HepG2 (cell line): Measurements from ENCODE around the gene HAUS2. TPM values are rescaled to one million over a fixed set of nuclear protein-coding genes. Genes with fewer than 3 reads are reported as not detected.

ENCODE experiments used
- ATAC-seq: fragments of 200-7000 bp; cut with Tn5 transposase; 3 replicates; pipeline ENCODE4 v1.9.1; 2020; ENCODE audit warnings: mild to moderate bottlenecking, moderate library complexity
- BruUV-seq: library from RNA; stranded (reverse); fragments of 400-500 nt; replicated peaks from 2 replicates; lab custom pipeline; 2021; lab: Mats Ljungman, UMichigan
- CTCF ChIA-PET: fragments of 300-600 bp; formaldehyde crosslinking; extraction: SDS; loops from one replicate; lab custom pipeline; 2021; ENCODE audit warnings: low total read pairs, inconsistent platforms, low intra/inter-chr PET ratio; lab: Yijun Ruan, JAX
- POLR2A ChIA-PET: fragments of 350-600 bp; sonication (Branson Sonifier 250); formaldehyde crosslinking; loops from one replicate; lab custom pipeline; 2020; ENCODE audit warnings: antibody characterized with exemption, inconsistent platforms; lab: Yijun Ruan, JAX
- DNase-seq: peaks from one replicate; pipeline ENCODE4 v3.0.0-alpha.2; 2015; ENCODE audit warnings: low spot score
- FAIRE-seq: peaks from 3 replicates; lab custom pipeline; 2011; peaks lifted over from hg19 to GRCh38; lab: Jason Lieb, UNC
- H2AFZ ChIP-seq: one replicate; pipeline ENCODE4 v1.6.1; 2011; ENCODE audit warnings: low read length, inconsistent platforms
- H3K27ac ChIP-seq: fragments of 300-600 bp; 3 replicates; pipeline ENCODE4 v1.8.0; 2011; ENCODE audit warnings: mixed run types, mild to moderate bottlenecking, mixed read lengths, low read length, inconsistent platforms; ENCODE audit not compliant: insufficient read depth; ENCODE audit errors: extremely low read length
- H3K27me3 ChIP-seq, 2 experiments: fragments of 200-600 bp in 1 of 2; 2 replicates in 1 of 2; 3 replicates in 1 of 2; pipeline versions ENCODE4 v1.6.0 to v1.8.0; 2011; ENCODE audit warnings: low read length in 2 of 2, mild to moderate bottlenecking in 2 of 2, moderate library complexity in 2 of 2, inconsistent platforms in 1 of 2; ENCODE audit not compliant: insufficient read depth in 2 of 2, control insufficient read depth in 1 of 2
- H3K36me3 ChIP-seq, 2 experiments: fragments of 200-600 bp in 1 of 2; replicated peaks in 1 of 2; 2 replicates in 1 of 2; 3 replicates in 1 of 2; pipeline versions ENCODE4 v1.5.1 to v1.8.0; 2011; ENCODE audit warnings: low read length in 2 of 2, inconsistent platforms in 1 of 2; ENCODE audit not compliant: insufficient read depth in 2 of 2, control insufficient read depth in 1 of 2
- H3K4me1 ChIP-seq: 2 replicates; pipeline ENCODE4 v1.5.1; 2012; ENCODE audit warnings: low read length, inconsistent platforms; ENCODE audit not compliant: insufficient read depth
- H3K4me2 ChIP-seq: 2 replicates; pipeline ENCODE4 v1.6.0; 2011; ENCODE audit warnings: low read depth, low read length, inconsistent platforms
- H3K4me3 ChIP-seq, 3 experiments: fragments of 200-600 bp in 1 of 3; sonication (generic), shearing (Covaris generic) in 1 of 3; replicated peaks in 1 of 3; 2 replicates each; pipeline ENCODE4 v1.5.1; 2011 to 2016; ENCODE audit warnings: low read length in 3 of 3, inconsistent platforms in 2 of 3, low read depth in 2 of 3, mild to moderate bottlenecking in 2 of 3, control low read depth in 1 of 3, mixed read lengths in 1 of 3; ENCODE audit not compliant: insufficient read depth in 1 of 3
- H3K79me2 ChIP-seq: one replicate; pipeline ENCODE4 v1.6.1; 2011; ENCODE audit warnings: low read length, inconsistent platforms; ENCODE audit not compliant: insufficient read depth
- H3K9ac ChIP-seq: 2 replicates; pipeline ENCODE4 v1.6.0; 2011; ENCODE audit warnings: mild to moderate bottlenecking, low read depth, low read length, inconsistent platforms; ENCODE audit not compliant: insufficient read depth
- H3K9me3 ChIP-seq: 2 replicates; pipeline ENCODE4 v1.5.1; 2012; ENCODE audit warnings: mild to moderate bottlenecking, low read length
- H4K20me1 ChIP-seq: 2 replicates; pipeline ENCODE4 v1.6.0; 2011; ENCODE audit warnings: inconsistent platforms, mild to moderate bottlenecking, low read length, moderate library complexity; ENCODE audit not compliant: insufficient read depth
- CEBPB ChIP-seq: IDR thresholded peaks from 2 replicates; pipeline ENCODE4 v1.6.1; 2011; ENCODE audit warnings: low read depth, low read length, improper control_type of control experiment, borderline replicate concordance
- CEBPG ChIP-seq: IDR thresholded peaks from 2 replicates; pipeline ENCODE4 v1.6.1; 2016
- LCORL ChIP-seq, 2 experiments: fragments of 450-650 bp in 1 of 2; sonication (generic) in 1 of 2; formaldehyde crosslinking in 1 of 2; IDR thresholded peaks; 2 replicates each; pipeline versions ENCODE4 v1.5.0 to v1.6.1; 2017 to 2020; ENCODE audit warnings: antibody characterized with exemption in 1 of 2, missing genetic modification reagents in 1 of 2
- ZFP36L1 ChIP-seq: sonication (generic); formaldehyde crosslinking; IDR thresholded peaks from 2 replicates; pipeline ENCODE4 v1.8.0; 2022; ENCODE audit warnings: mild to moderate bottlenecking, missing genetic modification reagents, moderate library complexity
- ZFP90 ChIP-seq: sonication (generic); formaldehyde crosslinking; IDR thresholded peaks from 2 replicates; pipeline ENCODE4 v1.8.0; 2022; ENCODE audit warnings: missing genetic modification reagents, mild to moderate bottlenecking, inconsistent platforms, borderline replicate concordance
- ZNF207 ChIP-seq: fragments of 450-650 bp; IDR thresholded peaks from 2 replicates; pipeline ENCODE4 v1.6.1; 2016; ENCODE audit warnings: antibody characterized with exemption, borderline replicate concordance
- ZNF24 ChIP-seq: fragments of 450-650 bp; IDR thresholded peaks from 2 replicates; pipeline ENCODE4 v1.6.1; 2017; ENCODE audit warnings: antibody characterized with exemption, mild to moderate bottlenecking
- ZNF773 ChIP-seq: sonication (generic); formaldehyde crosslinking; IDR thresholded peaks from 2 replicates; pipeline ENCODE4 v1.4.0; 2020; ENCODE audit warnings: missing genetic modification reagents, borderline replicate concordance
- ZNF839 ChIP-seq: sonication (generic); formaldehyde crosslinking; IDR thresholded peaks from 2 replicates; pipeline ENCODE4 v1.4.0; 2020; ENCODE audit warnings: missing genetic modification reagents, mild to moderate bottlenecking, borderline replicate concordance
- WGBS: methylation state at CpG from one replicate; pipeline ENCODE4 v1.1.6; 2017; ENCODE audit warnings: low lambda C conversion rate; 5-methylcytosine and 5-hydroxymethylcytosine counted together
- in situ Hi-C: cut with HindIII; loops from 2 replicates; pipeline ENCODE4 v1.10.0; 2017; ENCODE audit warnings: low pct_unique_long_range_greater_than_20kb; ENCODE audit not compliant: extremely low pct_ligation_motif_present
- intact Hi-C: fragments of 100-400 bp; cut with micrococcal nuclease; formaldehyde crosslinking; loops from one replicate; pipeline ENCODE4 v1.10.0; 2022; ENCODE audit not compliant: unreplicated experiment
- polyA plus RNA-seq, 8 experiments: library from polyadenylated mRNA; depleted of rRNA in 3 of 8; stranded (reverse) in 7 of 8; unstranded in 1 of 8; fragments of >200 nt; fragmentation: Illumina TruSeq in 4 of 8; extraction: Trizol in 4 of 8; gene quantifications; 2 replicates each; pipeline versions ENCODE4 v1.2.1 to v1.2.3, GENCODE V29; 2011 to 2016; ENCODE audit warnings: low read depth in 4 of 8, missing spikeins in 1 of 8, mixed read lengths in 1 of 8; ENCODE audit not compliant: insufficient read depth in 1 of 8
- total RNA-seq, 5 experiments: library from RNA; depleted of rRNA; stranded (reverse); fragments of >200 nt; fragmentation: Illumina TruSeq; extraction: Trizol; gene quantifications; 2 replicates each; pipeline ENCODE4 v1.2.3, GENCODE V29; 2016; ENCODE audit warnings: low read depth in 1 of 5
- TF ChIP-seq, protein P1 (sequence below): sonication (generic); formaldehyde crosslinking; IDR thresholded peaks from 2 replicates; pipeline ENCODE4 v1.4.0; 2020; ENCODE audit warnings: missing genetic modification reagents, borderline replicate concordance
- TF ChIP-seq, protein P2 (sequence below): sonication (generic); formaldehyde crosslinking; IDR thresholded peaks from 2 replicates; pipeline ENCODE4 v1.5.0; 2020; ENCODE audit warnings: mild to moderate bottlenecking, missing genetic modification reagents

Gene HAUS2
- total and polyA plus RNA-seq, 2 of the 13 experiments (the other 11 are each of a cell fraction or from before 2014, with no cell fraction given): 11.6 to 32.9 TPM

DNA sequence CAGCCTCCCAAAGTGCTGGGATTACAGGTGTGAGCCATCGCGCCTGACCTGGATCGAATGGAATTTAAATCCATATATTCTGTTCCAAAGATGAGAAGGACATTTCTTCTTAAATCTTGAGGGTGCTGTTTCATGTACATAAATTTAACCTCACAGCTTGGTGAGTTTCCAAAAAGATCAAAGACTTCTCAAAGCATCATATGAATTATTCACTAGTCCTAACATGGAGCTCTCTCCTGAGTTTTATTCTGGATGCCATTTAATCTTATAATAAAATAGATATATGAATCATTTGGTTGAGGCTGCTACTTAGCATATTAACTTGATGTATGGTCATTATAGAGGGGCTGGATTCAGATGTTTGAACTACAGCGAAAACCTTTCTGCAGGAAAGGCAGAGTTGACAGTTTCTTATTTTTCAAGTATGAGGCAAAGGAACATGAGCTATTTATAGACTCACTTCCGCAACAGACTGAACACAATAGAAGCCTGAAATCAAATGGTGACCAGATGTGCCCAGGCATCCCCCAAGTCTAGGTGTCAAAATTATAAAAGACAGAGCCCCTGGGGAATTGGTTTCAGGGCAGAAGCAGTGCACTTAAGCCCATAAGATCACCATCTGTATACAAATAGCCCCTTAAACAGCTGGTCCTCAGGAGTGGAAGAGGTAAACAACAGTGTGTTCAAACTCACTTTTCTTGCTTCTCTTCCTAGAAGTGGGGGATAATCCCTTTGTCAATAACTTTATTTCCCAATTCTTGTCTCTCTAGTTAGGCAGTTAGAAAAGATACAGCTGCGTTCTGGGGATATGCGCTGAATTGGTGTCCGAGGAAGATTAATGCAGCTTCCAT, 56.5 kb downstream of the HAUS2 start (continued):
- TF ChIP-seq, protein P1, sequence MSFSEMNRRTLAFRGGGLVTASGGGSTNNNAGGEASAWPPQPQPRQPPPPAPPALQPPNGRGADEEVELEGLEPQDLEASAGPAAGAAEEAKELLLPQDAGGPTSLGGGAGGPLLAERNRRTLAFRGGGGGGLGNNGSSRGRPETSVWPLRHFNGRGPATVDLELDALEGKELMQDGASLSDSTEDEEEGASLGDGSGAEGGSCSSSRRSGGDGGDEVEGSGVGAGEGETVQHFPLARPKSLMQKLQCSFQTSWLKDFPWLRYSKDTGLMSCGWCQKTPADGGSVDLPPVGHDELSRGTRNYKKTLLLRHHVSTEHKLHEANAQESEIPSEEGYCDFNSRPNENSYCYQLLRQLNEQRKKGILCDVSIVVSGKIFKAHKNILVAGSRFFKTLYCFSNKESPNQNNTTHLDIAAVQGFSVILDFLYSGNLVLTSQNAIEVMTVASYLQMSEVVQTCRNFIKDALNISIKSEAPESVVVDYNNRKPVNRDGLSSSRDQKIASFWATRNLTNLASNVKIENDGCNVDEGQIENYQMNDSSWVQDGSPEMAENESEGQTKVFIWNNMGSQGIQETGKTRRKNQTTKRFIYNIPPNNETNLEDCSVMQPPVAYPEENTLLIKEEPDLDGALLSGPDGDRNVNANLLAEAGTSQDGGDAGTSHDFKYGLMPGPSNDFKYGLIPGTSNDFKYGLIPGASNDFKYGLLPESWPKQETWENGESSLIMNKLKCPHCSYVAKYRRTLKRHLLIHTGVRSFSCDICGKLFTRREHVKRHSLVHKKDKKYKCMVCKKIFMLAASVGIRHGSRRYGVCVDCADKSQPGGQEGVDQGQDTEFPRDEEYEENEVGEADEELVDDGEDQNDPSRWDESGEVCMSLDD (CRISPR knock-in tag): no peak

DNA sequence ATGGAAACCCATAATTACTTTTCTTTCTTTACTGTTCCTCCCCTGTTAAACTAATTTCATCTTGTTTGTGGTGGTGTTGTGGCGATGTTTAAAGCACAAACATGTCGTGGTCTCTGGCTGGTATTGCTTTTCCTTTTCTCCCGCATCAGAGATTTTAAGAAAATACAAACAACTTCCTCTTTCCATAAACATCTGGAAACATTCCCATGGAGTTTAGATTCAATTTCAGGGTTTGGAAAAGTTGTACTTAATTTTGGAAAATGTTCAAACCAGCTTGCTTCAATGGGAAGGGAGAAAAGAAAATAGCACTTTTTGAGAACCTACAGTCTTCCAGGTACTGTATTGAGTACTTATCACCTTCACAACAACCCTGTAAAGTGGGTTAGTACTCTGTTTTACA, 57.2 kb downstream of the HAUS2 start:
- peaks cover 11% of the 10 kb centered on the region for H3K4me1 ChIP-seq
- H3K79me2 ChIP-seq: no peaks in the 10 kb centered on the region
- BruUV-seq: no TSS peak
- no peak for TF ChIP-seq CEBPG (CRISPR knock-in tag)
- no peak for TF ChIP-seq ZNF839
- TF ChIP-seq ZNF207: no peak
- TF ChIP-seq ZNF773 (CRISPR knock-in tag): no peak
- TF ChIP-seq CEBPB: no peak
- no peak for TF ChIP-seq ZNF24
- TF ChIP-seq, protein P2, sequence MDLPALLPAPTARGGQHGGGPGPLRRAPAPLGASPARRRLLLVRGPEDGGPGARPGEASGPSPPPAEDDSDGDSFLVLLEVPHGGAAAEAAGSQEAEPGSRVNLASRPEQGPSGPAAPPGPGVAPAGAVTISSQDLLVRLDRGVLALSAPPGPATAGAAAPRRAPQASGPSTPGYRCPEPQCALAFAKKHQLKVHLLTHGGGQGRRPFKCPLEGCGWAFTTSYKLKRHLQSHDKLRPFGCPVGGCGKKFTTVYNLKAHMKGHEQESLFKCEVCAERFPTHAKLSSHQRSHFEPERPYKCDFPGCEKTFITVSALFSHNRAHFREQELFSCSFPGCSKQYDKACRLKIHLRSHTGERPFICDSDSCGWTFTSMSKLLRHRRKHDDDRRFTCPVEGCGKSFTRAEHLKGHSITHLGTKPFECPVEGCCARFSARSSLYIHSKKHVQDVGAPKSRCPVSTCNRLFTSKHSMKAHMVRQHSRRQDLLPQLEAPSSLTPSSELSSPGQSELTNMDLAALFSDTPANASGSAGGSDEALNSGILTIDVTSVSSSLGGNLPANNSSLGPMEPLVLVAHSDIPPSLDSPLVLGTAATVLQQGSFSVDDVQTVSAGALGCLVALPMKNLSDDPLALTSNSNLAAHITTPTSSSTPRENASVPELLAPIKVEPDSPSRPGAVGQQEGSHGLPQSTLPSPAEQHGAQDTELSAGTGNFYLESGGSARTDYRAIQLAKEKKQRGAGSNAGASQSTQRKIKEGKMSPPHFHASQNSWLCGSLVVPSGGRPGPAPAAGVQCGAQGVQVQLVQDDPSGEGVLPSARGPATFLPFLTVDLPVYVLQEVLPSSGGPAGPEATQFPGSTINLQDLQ (CRISPR knock-in tag): no peak
- TF ChIP-seq ZFP90: no peak
- no peak for TF ChIP-seq ZFP36L1
- TF ChIP-seq LCORL (IDR thresholded peaks at IDR 0.05): no peak
- TF ChIP-seq LCORL (CRISPR knock-in tag; IDR thresholded peaks at IDR 0.05): no peak
- DNase-seq (no peak), ATAC-seq (no peak), FAIRE-seq (no peak)
- ChIA-PET POLR2A (interaction anchor here (1.0 kb wide), 1 partner anchor 14 kb away, joined by 4 read pairs; no protein-coding TSS in a partner anchor), CTCF (no interaction called here)
- 99% methylated on average over 3 of the region's 3 CpGs for WGBS
- no peaks in the 10 kb centered on the region for H3K9me3 ChIP-seq
- intact Hi-C loops: no loop called here
- H2AFZ ChIP-seq: no peak overlapping the region
- no peaks in the 10 kb centered on the region; a peak in 2 of 5 replicates for H3K36me3 ChIP-seq
- H3K27me3 ChIP-seq: no peaks in the 10 kb centered on the region
- no peak overlapping the region for H3K27ac ChIP-seq
- no peaks in the 10 kb centered on the region for H4K20me1 ChIP-seq
- no peak overlapping the region for H3K4me2 ChIP-seq
- in situ Hi-C loops: no loop called here
- H3K9ac ChIP-seq: no peak overlapping the region
- no peak overlapping the region for H3K4me3 ChIP-seq
